ENCODE measurements around the gene ZKSCAN5. TPM values are rescaled to one million over a fixed set of nuclear protein-coding genes. Genes with fewer than 3 reads are reported as not detected.
A peak's percentile ranks its signal among the peaks of the same experiment; 100 is the strongest.

The ZKSCAN5 gene
- total and polyA plus RNA-seq, 2 of the 8 experiments (the other 6 are each of a cell fraction or from before 2014, with no cell fraction given), result 5.3 to 13.5 TPM

DNA sequence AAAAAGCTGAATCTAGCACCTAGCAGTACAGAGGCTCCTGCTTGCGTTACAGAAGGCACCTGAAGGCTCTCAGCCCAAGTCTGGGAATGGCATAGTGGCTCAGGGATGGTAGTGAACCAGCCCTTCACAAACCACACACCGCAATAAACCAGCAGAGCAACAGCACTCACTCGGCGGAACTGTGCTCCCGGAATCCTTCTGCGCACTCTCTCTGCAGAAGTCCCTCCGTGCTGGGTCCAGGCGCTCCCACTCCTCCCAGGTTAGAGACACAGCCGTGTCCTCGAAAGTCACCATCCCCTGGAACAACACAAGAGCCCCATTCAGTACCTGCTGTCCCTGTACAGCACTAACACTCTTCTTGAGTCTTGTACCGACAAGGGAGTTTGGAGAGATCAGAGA is 5.9 kb upstream of the ZKSCAN5 start:
- peaks cover 0 to 4% (median 0%) of the 10 kb centered on the region in 4 experiments; a peak in 3 of 7 replicates for H3K4me1 ChIP-seq (replicated peaks in 1 of 4; ENCODE audit: control insufficient read depth in 3 of 4, insufficient read depth in 4 of 4, low read length in 3 of 4)
- H2BK20ac ChIP-seq (ENCODE audit: low read length), result no peak overlapping the region
- ChIA-PET CTCF (ENCODE audit: partially characterized antibody) (interaction anchor here (1.1 to 1.5 kb wide), 2 partner anchors 19 to 55 kb away, joined by 3 read pairs; no protein-coding TSS in a partner anchor), POLR2A (ENCODE audit: partially characterized antibody) (interaction anchor here (0.8 to 2.1 kb wide), 4 partner anchors 12 to 59 kb away, joined by 4 to 7 read pairs (median 4); partner anchors contain the start of gene ZNF655)
- H3K4me3 ChIP-seq (ENCODE audit: extremely low read depth in 1 of 4, insufficient read depth in 2 of 4, low read depth in 3 of 4, low read length in 4 of 4), result peak overlapping the region; percentile 20 to 98 (median 87); a peak in 7 of 8 replicates
- no peak overlapping the region for H4K91ac ChIP-seq (replicated peaks; ENCODE audit: insufficient read length, low read length)
- no peak overlapping the region for H3K4ac ChIP-seq (replicated peaks; ENCODE audit: insufficient read length, low read depth, low read length)
- DNase-seq (ENCODE audit: low read depth in 1 of 2, low spot score in 2 of 2) (no peak), FAIRE-seq (no peak)
- H2AFZ ChIP-seq (ENCODE audit: low read length), result no peak overlapping the region
- H3K36me3 ChIP-seq (ENCODE audit: control insufficient read depth in 2 of 4, insufficient read depth in 4 of 4, low read length in 3 of 4), result peaks cover 4 to 27% (median 17%) of the 10 kb centered on the region in 4 experiments; a peak in 7 of 8 replicates
- peaks cover 7% of the 10 kb centered on the region; the same call in 1 of the 2 replicates for H3K79me1 ChIP-seq (ENCODE audit: low read depth, low read length)
- peaks cover 7% of the 10 kb centered on the region; the same call in 1 of the 2 replicates for H3K23me2 ChIP-seq (ENCODE audit: low read depth, low read length)
- TF ChIP-seq CHD1 (IDR thresholded peaks at IDR 0.05; ENCODE audit: low read depth, low read length) (no peak), SIRT6 (IDR thresholded peaks at IDR 0.05; ENCODE audit: low read length) (no peak), CTBP2 (IDR thresholded peaks at IDR 0.05; ENCODE audit: borderline replicate concordance, insufficient read depth, insufficient read length, low read length) (no peak), BACH1 (IDR thresholded peaks at IDR 0.05; ENCODE audit: low read length) (no peak), SP4 (IDR thresholded peaks at IDR 0.05; ENCODE audit: low read length) (no peak), CBX5 (IDR thresholded peaks at IDR 0.05; ENCODE audit: low read depth, low read length) (no peak), RFX5 (IDR thresholded peaks at IDR 0.05; ENCODE audit: borderline replicate concordance, low read depth, low read length) (no peak), CHD2 (IDR thresholded peaks at IDR 0.05; ENCODE audit: low read length) (no peak)
- TF ChIP-seq, protein P1, sequence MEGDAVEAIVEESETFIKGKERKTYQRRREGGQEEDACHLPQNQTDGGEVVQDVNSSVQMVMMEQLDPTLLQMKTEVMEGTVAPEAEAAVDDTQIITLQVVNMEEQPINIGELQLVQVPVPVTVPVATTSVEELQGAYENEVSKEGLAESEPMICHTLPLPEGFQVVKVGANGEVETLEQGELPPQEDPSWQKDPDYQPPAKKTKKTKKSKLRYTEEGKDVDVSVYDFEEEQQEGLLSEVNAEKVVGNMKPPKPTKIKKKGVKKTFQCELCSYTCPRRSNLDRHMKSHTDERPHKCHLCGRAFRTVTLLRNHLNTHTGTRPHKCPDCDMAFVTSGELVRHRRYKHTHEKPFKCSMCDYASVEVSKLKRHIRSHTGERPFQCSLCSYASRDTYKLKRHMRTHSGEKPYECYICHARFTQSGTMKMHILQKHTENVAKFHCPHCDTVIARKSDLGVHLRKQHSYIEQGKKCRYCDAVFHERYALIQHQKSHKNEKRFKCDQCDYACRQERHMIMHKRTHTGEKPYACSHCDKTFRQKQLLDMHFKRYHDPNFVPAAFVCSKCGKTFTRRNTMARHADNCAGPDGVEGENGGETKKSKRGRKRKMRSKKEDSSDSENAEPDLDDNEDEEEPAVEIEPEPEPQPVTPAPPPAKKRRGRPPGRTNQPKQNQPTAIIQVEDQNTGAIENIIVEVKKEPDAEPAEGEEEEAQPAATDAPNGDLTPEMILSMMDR (IDR thresholded peaks at IDR 0.05; ENCODE audit: control extremely low read depth in 1 of 3, insufficient read depth in 1 of 3, low read depth in 1 of 3, low read length in 3 of 3), result no peak
- no peak overlapping the region for H3K14ac ChIP-seq (ENCODE audit: insufficient read length)
- no peak overlapping the region for H2BK12ac ChIP-seq (ENCODE audit: low read depth, low read length)
- no peak overlapping the region for H2BK5ac ChIP-seq (ENCODE audit: low read depth, low read length)
- H2AK5ac ChIP-seq (ENCODE audit: low read depth, low read length), result no peak overlapping the region
- no peaks in the 10 kb centered on the region for H3K27me3 ChIP-seq (replicated peaks in 1 of 4; ENCODE audit: control insufficient read depth in 3 of 4, extremely low read depth in 1 of 4, insufficient read depth in 3 of 4, low read length in 3 of 4)
- 82% methylated on average over 11 of the region's 11 CpGs; no CpG with 5 or more reads in 1 of the 2 experiments for WGBS, 2 experiments (ENCODE audit: extremely low coverage in 1 of 2, insufficient coverage in 1 of 2, insufficient read length in 1 of 2, insufficient replicate concordance in 2 of 2, low coverage in 1 of 2, low lambda C conversion rate in 2 of 2, missing lambda C conversion rate in 1 of 2)
- no peak overlapping the region for H3K18ac ChIP-seq (ENCODE audit: extremely low read depth, low read length)
- no peak overlapping the region for H2BK120ac ChIP-seq (replicated peaks; ENCODE audit: low read depth, low read length)
- no peak overlapping the region for H3K56ac ChIP-seq (replicated peaks; ENCODE audit: insufficient read length, low read depth, low read length)
- H4K20me1 ChIP-seq (replicated peaks in 1 of 2; ENCODE audit: control insufficient read depth in 1 of 2, insufficient read depth in 2 of 2, low read length in 2 of 2), result peaks cover 5 to 12% of the 10 kb centered on the region in 2 experiments
- no peak overlapping the region for H2BK15ac ChIP-seq (ENCODE audit: low read length)
- no peak overlapping the region for H4K8ac ChIP-seq (ENCODE audit: extremely low read depth, insufficient read depth, low read length)
- peaks cover 9 to 33% of the 10 kb centered on the region in 2 experiments for H3K79me2 ChIP-seq (ENCODE audit: control insufficient read depth in 1 of 2, insufficient read depth in 2 of 2, low read length in 2 of 2)
- peak overlapping the region in 3 of 4 experiments; percentile 16 to 44 (median 34); a peak in 5 of 7 replicates for H3K9ac ChIP-seq (replicated peaks in 1 of 4; ENCODE audit: extremely low read depth in 1 of 4, low read depth in 3 of 4, low read length in 3 of 4)
- H4K5ac ChIP-seq (ENCODE audit: insufficient read length, low read depth, low read length), result no peak overlapping the region
- peak overlapping the region; percentile 63 to 73 for H3K4me2 ChIP-seq (ENCODE audit: insufficient read depth in 1 of 2, low read depth in 2 of 2, low read length in 2 of 2)
- H3K23ac ChIP-seq (ENCODE audit: insufficient read length), result no peak overlapping the region
- peaks cover 12 to 13% of the 10 kb centered on the region in 2 experiments for H3K9me3 ChIP-seq (ENCODE audit: insufficient read depth in 2 of 2, low read depth in 1 of 2, low read length in 1 of 2)
- no peak overlapping the region for H3K27ac ChIP-seq (ENCODE audit: low read depth, low read length)
